Heart left ventricle (tissue), 16 donors: ENCODE measurements around the gene GRIN2A. TPM values are rescaled to one million over a fixed set of nuclear protein-coding genes. Genes with fewer than 3 reads are reported as not detected.

Experiments used
- ATAC-seq, 4 donors: fragments of 200-7000 bp; cut with Tn5 transposase; one replicate each; pipeline ENCODE4 v1.9.1; 2020 to 2022; ENCODE audit warnings: moderate library complexity in 4 of 4, mild to moderate bottlenecking in 3 of 4, moderate number of reproducible peaks in 1 of 4
- DNase-seq, 5 donors: peaks; one replicate each; pipeline ENCODE4 v3.0.0-alpha.2; 2020
- H3K27ac ChIP-seq, 12 donors: fragments of 200-600 bp; sonication (generic) in 4 of 12; one replicate each; pipeline versions ENCODE4 v1.5.0 to v1.8.0; 2016 to 2022; ENCODE audit warnings: mild to moderate bottlenecking in 2 of 12
- H3K27me3 ChIP-seq, 9 donors: fragments of 200-600 bp; sonication (generic) in 2 of 9; one replicate each; pipeline versions ENCODE4 v1.5.1 to v1.8.0; 2016 to 2022; ENCODE audit warnings: mild to moderate bottlenecking in 3 of 9
- H3K36me3 ChIP-seq, 9 donors: fragments of 200-600 bp; sonication (generic) in 2 of 9; one replicate each; pipeline versions ENCODE4 v1.5.0 to v1.8.0; 2018 to 2022; ENCODE audit warnings: mild to moderate bottlenecking in 2 of 9
- H3K4me1 ChIP-seq, 12 donors: fragments of 200-600 bp; sonication (generic) in 4 of 12; one replicate each; pipeline versions ENCODE4 v1.5.0 to v1.8.0; 2016 to 2022; ENCODE audit warnings: mild to moderate bottlenecking in 3 of 12
- H3K4me3 ChIP-seq, 12 donors: fragments of 200-600 bp; sonication (generic) in 4 of 12; one replicate each; pipeline versions ENCODE4 v1.5.0 to v1.8.0; 2017 to 2022; ENCODE audit warnings: mild to moderate bottlenecking in 9 of 12, moderate library complexity in 4 of 12
- H3K9me3 ChIP-seq, 12 donors: fragments of 200-600 bp; sonication (generic) in 4 of 12; one replicate each; pipeline versions ENCODE4 v1.5.0 to v1.8.0; 2016 to 2022; ENCODE audit warnings: mild to moderate bottlenecking in 1 of 12
- CTCF ChIP-seq, 12 donors: fragments of 200-600 bp; sonication (generic) in 4 of 12; IDR thresholded peaks; one replicate each; pipeline versions ENCODE4 v1.5.0 to v1.8.0; 2018 to 2022; ENCODE audit warnings: antibody characterized with exemption in 12 of 12, mild to moderate bottlenecking in 5 of 12
- POLR2A ChIP-seq, 2 donors: fragments of 450-650 bp; IDR thresholded peaks; one replicate each; pipeline ENCODE4 v1.6.1; 2017; ENCODE audit warnings: antibody characterized with exemption in 2 of 2, mild to moderate bottlenecking in 2 of 2, moderate library complexity in 2 of 2
- WGBS, 4 donors: extraction: QIAGEN DNeasy Blood & Tissue Kit in 2 of 4; methylation state at CpG; one replicate each; pipeline versions ENCODE4 v1.1.5 to v1.1.7; 2013 to 2018; 5-methylcytosine and 5-hydroxymethylcytosine counted together
- intact Hi-C, 10 donors: fragments of 100-400 bp; cut with DNase I; formaldehyde crosslinking; loops; one replicate each; pipeline versions ENCODE4 v1.11.1 to v1.14.2; 2022
- polyA plus RNA-seq, 2 donors: library from polyadenylated mRNA; stranded (reverse); fragments of 200-250 nt; gene quantifications; one replicate each; pipeline ENCODE4 v1.2.3, GENCODE V29; 2013
- total RNA-seq, 9 donors: library from RNA; depleted of rRNA in 2 of 9; stranded (reverse); fragments of >200 nt in 2 of 9; fragmentation: NEBNext Ultra II Directional in 3 of 9; extraction: Animal tissue kit (Norgen Biotek cat#: 25700) in 3 of 9; gene quantifications; one replicate each; pipeline versions ENCODE4 v1.1.0 to v1.2.4, GENCODE V29; 2016 to 2023
- donor health status: ischemic (EF 13 %, LVEDD 7.1; RV severe dilation, severe dysfunction).
- donor health status: healthy with polysubstance abuse.
- donor health status: DM: no; HTN: yes; CAD: no.
- donor health status: DM: no; HTN: no; CAD: no.
- donor health status: ischemic (EF 25% LVEDD 6.9; RV normal size, moderate dysfunction).
- donor health status: ischemic (EF 25% LVEDD 5.7; RV mildly dilated, moderate dysfunction).
- donor health status: healthy.
- donor health status: DM: yes; HTN: yes; CAD: no.
- donor health status: ischemic (EF 35%, LVEDD 5.7; RV mildly dilated, moderate dysfunction).
- donor health status: nonischemic (EF 11% LVEDD 7.7; RV severe dilation, severe dysfunction).
- donor health status: DM: yes; HTN: yes; CAD: no.
- donor health status: PGD.
- donor health status: ischemic (EF 29% LVEDD 5.4; RV normal size, mild dysfunction).
- donor health status: nonischemic (EF 23%, LVEDD 6.1; RV moderate dilation, normal function).

GRIN2A gene
- total and polyA plus RNA-seq, 11 donors: 0.01 to 4.6 (median 2.6) TPM

GRCh38 chr16:10200637-10201586 lies 18.7 kb upstream of the GRIN2A start:
- TF ChIP-seq CTCF (IDR thresholded peaks at IDR 0.05) (no peak), POLR2A (IDR thresholded peaks at IDR 0.05) (no peak)
- WGBS, 4 donors: 72 to 77% (median 75%) methylated on average over 9 of the region's 9 CpGs
- no peak overlapping the region for H3K4me3 ChIP-seq
- H3K27ac ChIP-seq: no peak overlapping the region
- peaks cover 0 to 15% (median 0%) of the 10 kb centered on the region in 9 donors for H3K27me3 ChIP-seq
- H3K36me3 ChIP-seq: no peaks in the 10 kb centered on the region
- H3K9me3 ChIP-seq: peaks cover 0 to 10% (median 0%) of the 10 kb centered on the region in 12 donors
- intact Hi-C loops: no loop called here
- DNase-seq (no peak), ATAC-seq (no peak)
- H3K4me1 ChIP-seq: no peaks in the 10 kb centered on the region

- Histone ChIP-seq H3K4me1 (no peaks in the 10 kb centered on the region), H3K4me3 (no peak overlapping the region), H3K36me3 (no peaks in the 10 kb centered on the region), H3K9me3 (peaks cover 0 to 4% (median 0%) of the 10 kb centered on the region in 12 donors), H3K27me3 (peaks cover 0 to 5% (median 0%) of the 10 kb centered on the region in 9 donors), H3K27ac (no peak overlapping the region)
- TF ChIP-seq CTCF (IDR thresholded peaks at IDR 0.05) (no peak), POLR2A (IDR thresholded peaks at IDR 0.05) (no peak)
- intact Hi-C loops: no loop called here
- ATAC-seq (no peak), DNase-seq (no peak)
- WGBS, 4 donors: 74 to 84% (median 79%) methylated on average over 2 of the region's 2 CpGs
These were observed 14.8 kb upstream of the GRIN2A start for GRCh38 chr16:10196999-10197398.

- ATAC-seq (no peak), DNase-seq (no peak)
- intact Hi-C loops: no loop called here
- TF ChIP-seq CTCF (IDR thresholded peaks at IDR 0.05) (no peak), POLR2A (IDR thresholded peaks at IDR 0.05) (no peak)
- H3K36me3 ChIP-seq: no peaks in the 10 kb centered on the region
- whole genome bisulfite sequencing, 4 donors: 63 to 82% (median 77%) methylated on average over 2 of the region's 2 CpGs
- H3K27ac ChIP-seq: no peak overlapping the region
- no peak overlapping the region for H3K4me3 ChIP-seq
- peaks cover 0 to 4% (median 0%) of the 10 kb centered on the region in 12 donors for H3K4me1 ChIP-seq
- peaks cover 0 to 4% (median 0%) of the 10 kb centered on the region in 12 donors for H3K9me3 ChIP-seq
- peaks cover 0 to 24% (median 1%) of the 10 kb centered on the region in 9 donors for H3K27me3 ChIP-seq
These were observed 8.9 kb upstream of the GRIN2A start for GRCh38 chr16:10191096-10191495.

- peaks cover 0 to 34% (median 7%) of the 10 kb centered on the region in 9 donors for H3K27me3 ChIP-seq
- DNase-seq (no peak), ATAC-seq (no peak)
- no peaks in the 10 kb centered on the region for H3K36me3 ChIP-seq
- intact Hi-C loops: loop anchor here in 6 of 10 donors (10.0 kb wide), 5 partner anchors 545 to 1625 kb away; no protein-coding TSS in a partner anchor
- H3K4me1 ChIP-seq: peaks cover 0 to 4% (median 0%) of the 10 kb centered on the region in 12 donors
- TF ChIP-seq CTCF (IDR thresholded peaks at IDR 0.05) (no peak), POLR2A (IDR thresholded peaks at IDR 0.05) (no peak)
- peaks cover 0 to 4% (median 0%) of the 10 kb centered on the region in 12 donors for H3K9me3 ChIP-seq
- no peak overlapping the region for H3K27ac ChIP-seq
- WGBS, 4 donors: 75 to 78% (median 77%) methylated on average over 7 to 9 of the region's 9 CpGs
- H3K4me3 ChIP-seq: no peak overlapping the region
These were observed 7.7 kb upstream of the GRIN2A start for GRCh38 chr16:10189861-10190390.
